SK-N-SH (cell line): ENCODE data around the gene PELI2.

Experiments
- CTCF ChIP-seq: fragments of 200-600 bp; sonication (generic); IDR thresholded peaks from 2 replicates; pipeline ENCODE4 v1.6.1; 2017; ENCODE audit warnings: antibody characterized with exemption, mild to moderate bottlenecking, moderate library complexity
- FOXM1 ChIP-seq: IDR thresholded peaks from 2 replicates; pipeline ENCODE4 v1.4.0; 2012; ENCODE audit warnings: low read depth, mild to moderate bottlenecking
- MEF2A ChIP-seq: IDR thresholded peaks from 2 replicates; pipeline ENCODE4 v1.4.0; 2012; ENCODE audit warnings: low read depth, borderline replicate concordance
- NFIC ChIP-seq: IDR thresholded peaks from 2 replicates; pipeline ENCODE4 v1.4.0; 2012; ENCODE audit warnings: borderline replicate concordance
- POLR2AphosphoS5 ChIP-seq: IDR thresholded peaks from 2 replicates; pipeline ENCODE4 v1.6.1; 2012; ENCODE audit warnings: low read depth, low read length
- RFX5 ChIP-seq: IDR thresholded peaks from 2 replicates; pipeline ENCODE4 v1.6.1; 2012; ENCODE audit warnings: mild to moderate bottlenecking, improper control_type of control experiment, low read length
- SIN3A ChIP-seq: IDR thresholded peaks from 2 replicates; pipeline ENCODE4 v1.6.1; 2012; ENCODE audit warnings: low read depth, mild to moderate bottlenecking, low read length, moderate library complexity, borderline replicate concordance
- TAF1 ChIP-seq: IDR thresholded peaks from 2 replicates; pipeline ENCODE4 v1.6.1; 2012; ENCODE audit warnings: low read depth, mild to moderate bottlenecking, low read length, moderate library complexity, borderline replicate concordance
- USF1 ChIP-seq: IDR thresholded peaks from 2 replicates; pipeline ENCODE4 v1.4.0; 2012; ENCODE audit warnings: low read depth, borderline replicate concordance
- USF2 ChIP-seq: fragments of 150-350 bp; IDR thresholded peaks from 2 replicates; pipeline ENCODE4 v1.6.1; 2017; ENCODE audit warnings: antibody characterized with exemption, low read length, low read depth, borderline replicate concordance
- YY1 ChIP-seq: IDR thresholded peaks from 2 replicates; pipeline ENCODE4 v1.4.0; 2012; ENCODE audit warnings: low read depth, mild to moderate bottlenecking

GRCh38 chr14:56342494-56342942 lies 224.3 kb downstream of the PELI2 start:
- TF ChIP-seq USF2, result no peak
- TF ChIP-seq USF1, result no peak
- TF ChIP-seq MEF2A, result no peak
- no peak for TF ChIP-seq POLR2AphosphoS5
- no peak for TF ChIP-seq RFX5
- TF ChIP-seq SIN3A, result no peak
- no peak for TF ChIP-seq CTCF
- no peak for TF ChIP-seq TAF1
- TF ChIP-seq NFIC, result no peak
- no peak for TF ChIP-seq FOXM1
- TF ChIP-seq YY1, result no peak
